ENCODE measurements around the gene IDH3G. TPM values are rescaled to one million over a fixed set of nuclear protein-coding genes. Genes with fewer than 3 reads are reported as not detected.
A peak's percentile ranks its signal among the peaks of the same experiment; 100 is the strongest.
"Not testable (repeated sequence)": the region's sequence is repeated elsewhere in the genome, so short reads cannot be mapped to it uniquely, and the experiment has no call there.

IDH3G gene
- polyA plus RNA-seq, 1 donor from 2014 or later, result 104 TPM

DNA sequence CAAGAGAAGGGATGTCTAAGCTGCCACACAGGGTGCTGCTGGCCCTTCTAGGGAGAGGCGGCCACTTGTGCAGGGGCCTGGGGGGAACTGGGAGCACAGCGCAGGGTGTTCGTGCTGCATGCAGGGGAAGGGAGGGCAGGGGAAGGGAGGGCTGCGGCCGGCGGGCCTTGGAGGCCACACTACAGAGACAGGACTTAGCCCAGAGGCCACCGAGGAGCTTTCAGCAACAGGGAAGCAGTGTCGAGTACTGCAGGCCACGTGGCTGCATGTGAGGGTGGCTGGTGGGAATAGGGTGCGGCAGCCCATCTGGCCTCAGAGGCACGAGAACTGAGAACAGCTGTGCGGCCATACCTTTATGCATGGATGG lies 49.1 kb downstream of the IDH3G start:
- H3K27ac Mint-ChIP-seq, H3K27me3 Mint-ChIP-seq, H3K9me3 Mint-ChIP-seq, H3K36me3 Mint-ChIP-seq: not testable (repeated sequence)
- peak overlapping the region in 3 of 4 donors; percentile 17 to 76 (median 39) for H3K4me3 Mint-ChIP-seq
- H3K4me1 Mint-ChIP-seq, result peaks cover 3 to 19% (median 18%) of the 10 kb centered on the region in 3 donors

DNA sequence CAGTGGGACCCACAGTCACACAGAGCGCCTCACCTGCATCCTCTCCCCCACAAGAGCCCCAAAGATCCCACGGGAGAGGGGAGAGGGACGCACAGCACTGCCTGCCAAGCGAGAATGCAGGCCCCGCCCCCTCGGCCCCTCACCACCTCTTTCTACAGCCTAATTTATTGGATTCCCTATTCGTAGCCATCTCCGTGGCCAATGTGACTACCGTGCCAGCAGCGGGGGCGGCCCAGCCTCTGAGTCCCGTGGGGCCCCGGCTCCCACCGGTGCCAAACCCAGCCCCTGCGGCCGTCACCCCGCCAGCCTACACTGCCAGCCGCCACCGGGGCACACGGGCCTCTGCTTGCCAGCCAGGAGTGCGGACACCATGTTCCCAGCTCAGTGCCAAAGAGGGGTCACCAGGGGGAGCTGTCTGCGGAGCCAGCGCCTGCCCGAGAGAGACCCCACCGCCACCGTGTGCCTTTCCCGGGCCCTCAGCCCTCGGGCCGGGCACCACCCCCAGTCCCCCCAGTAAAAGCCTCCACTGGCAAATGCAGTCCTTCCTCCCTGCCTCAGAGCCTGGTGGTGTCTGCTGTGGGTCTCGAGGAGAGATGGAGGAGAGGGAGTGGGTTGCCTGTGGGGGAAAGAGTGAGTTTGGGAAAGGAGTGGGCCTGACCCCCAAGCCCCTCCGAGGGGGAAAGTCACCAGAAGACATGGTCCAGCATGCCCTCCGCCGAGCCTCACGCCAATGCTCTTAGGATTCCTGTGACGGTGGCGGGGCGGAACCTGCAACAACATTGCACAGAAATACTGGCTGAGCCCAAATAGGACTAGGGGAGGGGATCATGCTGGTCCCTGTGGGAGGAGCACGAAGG lies 49.7 kb downstream of the IDH3G start:
- H3K4me3 Mint-ChIP-seq, result peak overlapping the region in 1 of 4 donors; percentile 17
- peaks cover 4% of the 10 kb centered on the region for H3K27me3 Mint-ChIP-seq
- no peak overlapping the region for H3K27ac Mint-ChIP-seq
- H3K36me3 Mint-ChIP-seq, result no peaks in the 10 kb centered on the region
- H3K4me1 Mint-ChIP-seq, result peaks cover 3 to 15% (median 14%) of the 10 kb centered on the region in 3 donors
- no peaks in the 10 kb centered on the region for H3K9me3 Mint-ChIP-seq

DNA sequence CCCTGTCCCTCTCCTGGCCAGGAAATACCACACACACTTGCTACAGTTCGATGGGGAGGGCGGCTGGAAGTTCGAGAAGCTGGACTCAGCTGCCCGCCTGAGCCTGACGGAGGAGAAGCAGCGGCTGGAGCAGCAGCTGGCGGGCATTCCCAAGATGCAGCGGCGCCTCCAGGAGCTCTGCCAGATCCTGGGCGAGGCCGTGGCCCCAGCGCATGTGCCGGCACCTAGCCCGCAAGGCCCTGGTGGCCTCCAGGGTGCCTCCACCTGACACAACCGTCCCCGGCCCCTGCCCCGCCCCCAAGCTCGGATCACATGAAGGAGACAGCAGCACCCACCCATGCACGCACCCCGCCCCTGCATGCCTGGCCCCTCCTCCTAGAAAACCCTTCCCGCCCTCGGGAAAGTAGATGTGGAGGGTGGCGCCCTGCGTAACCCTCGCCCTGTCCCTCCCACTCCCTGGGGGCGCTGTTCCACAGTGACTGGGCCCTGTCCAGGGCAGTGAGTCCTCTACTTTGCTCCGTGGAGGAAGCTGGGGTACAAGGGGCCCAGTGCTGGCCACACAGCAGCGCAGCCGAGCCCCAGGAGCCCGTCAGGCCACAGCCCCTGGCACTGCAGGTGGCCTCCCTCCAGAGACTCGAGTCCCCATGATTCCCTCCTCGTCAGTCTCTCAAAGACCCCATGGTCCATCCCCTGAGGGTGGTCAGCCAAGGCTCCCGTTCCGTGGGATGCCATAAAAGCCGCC lies 50.5 kb downstream of the IDH3G start:
- not testable (repeated sequence) for H3K27me3 Mint-ChIP-seq, H3K4me3 Mint-ChIP-seq, H3K9me3 Mint-ChIP-seq, H3K27ac Mint-ChIP-seq, H3K36me3 Mint-ChIP-seq
- peaks cover 3 to 15% (median 13%) of the 10 kb centered on the region in 3 donors for H3K4me1 Mint-ChIP-seq

DNA sequence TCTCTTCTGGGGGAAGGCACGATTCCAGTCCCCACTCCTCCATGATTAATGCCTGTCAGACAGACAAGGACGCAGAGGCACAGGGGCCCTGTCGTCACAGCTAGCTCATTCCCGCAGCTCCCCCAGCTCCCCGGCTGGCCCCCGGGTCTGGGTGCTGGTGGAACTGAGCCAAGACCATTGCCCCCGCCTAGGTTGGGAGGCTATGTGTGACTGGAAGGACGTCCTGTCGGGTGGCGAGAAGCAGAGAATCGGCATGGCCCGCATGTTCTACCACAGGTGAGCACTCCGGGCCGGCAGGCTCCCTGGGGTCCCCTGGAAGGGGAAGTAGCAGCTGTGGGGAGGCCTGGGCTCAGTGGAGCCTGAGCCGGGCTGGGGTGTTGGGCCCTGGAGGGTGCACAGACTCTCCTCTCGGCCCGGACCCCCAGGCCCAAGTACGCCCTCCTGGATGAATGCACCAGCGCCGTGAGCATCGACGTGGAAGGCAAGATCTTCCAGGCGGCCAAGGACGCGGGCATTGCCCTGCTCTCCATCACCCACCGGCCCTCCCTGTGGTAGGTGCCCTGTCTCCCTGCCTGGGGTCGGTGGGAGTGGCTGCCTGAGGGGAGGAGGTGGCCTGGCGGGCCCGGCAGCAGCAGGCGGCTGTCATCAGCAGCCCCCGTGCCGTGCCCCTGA lies 51.2 kb downstream of the IDH3G start:
- H3K27ac Mint-ChIP-seq, result peak overlapping the region in 1 of 3 donors; percentile 67
- peak overlapping the region in 1 of 4 donors; percentile 52 for H3K4me3 Mint-ChIP-seq
- H3K36me3 Mint-ChIP-seq, H3K27me3 Mint-ChIP-seq, H3K9me3 Mint-ChIP-seq: not testable (repeated sequence)
- peaks cover 3 to 15% (median 13%) of the 10 kb centered on the region in 3 donors for H3K4me1 Mint-ChIP-seq

DNA sequence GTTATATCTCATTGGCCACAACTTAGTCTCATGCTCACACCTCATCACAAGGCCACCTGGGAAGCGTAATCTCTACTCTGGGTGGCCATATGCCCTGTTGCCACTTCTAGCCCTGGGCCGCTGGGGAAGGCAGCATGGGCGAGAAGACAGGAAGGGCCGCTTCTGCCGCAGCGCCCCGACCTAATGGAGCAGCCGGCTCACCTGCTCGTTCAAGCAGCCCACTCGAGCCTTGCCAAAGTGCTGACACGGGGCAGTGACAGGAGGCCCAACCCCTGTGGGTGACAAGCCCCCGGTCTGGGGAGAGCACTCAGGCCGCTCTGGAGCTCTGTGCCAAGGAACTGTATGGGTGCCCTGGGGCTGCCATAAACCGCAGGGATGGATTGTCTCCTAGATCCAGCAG lies 52.1 kb downstream of the IDH3G start:
- Mint-ChIP-seq H3K4me1 (peaks cover 3 to 15% (median 12%) of the 10 kb centered on the region in 3 donors), H3K4me3 (peak overlapping the region in 2 of 4 donors; percentile 9 to 27), H3K27ac (peak overlapping the region in 1 of 3 donors; percentile 67)
- H3K27me3 Mint-ChIP-seq, H3K9me3 Mint-ChIP-seq, H3K36me3 Mint-ChIP-seq: not testable (repeated sequence)

DNA sequence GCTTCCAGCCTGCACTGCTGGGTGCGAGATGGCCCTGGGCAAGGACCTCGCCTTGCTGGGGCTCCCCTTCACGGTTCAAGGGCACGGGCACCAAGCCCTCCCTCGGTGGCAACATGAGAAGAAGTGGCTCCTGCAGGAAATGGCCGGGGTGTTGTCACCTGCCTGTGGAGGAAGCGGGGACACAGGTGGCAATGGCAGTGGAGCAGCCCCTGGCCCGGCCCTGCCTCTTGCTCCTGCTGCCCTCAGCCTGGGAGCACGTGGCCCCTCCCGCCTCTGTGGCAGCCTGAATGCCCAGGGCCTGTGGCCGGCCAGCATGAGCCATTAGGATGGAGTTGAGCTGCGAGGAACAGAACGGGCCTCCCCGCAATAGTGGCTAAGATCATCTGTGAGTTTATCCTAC lies 52.7 kb downstream of the IDH3G start:
- H3K4me3 Mint-ChIP-seq, result peak overlapping the region in 1 of 4 donors; percentile 12
- no peaks in the 10 kb centered on the region for H3K9me3 Mint-ChIP-seq
- peaks cover 4% of the 10 kb centered on the region for H3K27me3 Mint-ChIP-seq
- H3K4me1 Mint-ChIP-seq, result peaks cover 3 to 15% (median 12%) of the 10 kb centered on the region in 3 donors
- no peaks in the 10 kb centered on the region for H3K36me3 Mint-ChIP-seq
- H3K27ac Mint-ChIP-seq, result no peak overlapping the region

DNA sequence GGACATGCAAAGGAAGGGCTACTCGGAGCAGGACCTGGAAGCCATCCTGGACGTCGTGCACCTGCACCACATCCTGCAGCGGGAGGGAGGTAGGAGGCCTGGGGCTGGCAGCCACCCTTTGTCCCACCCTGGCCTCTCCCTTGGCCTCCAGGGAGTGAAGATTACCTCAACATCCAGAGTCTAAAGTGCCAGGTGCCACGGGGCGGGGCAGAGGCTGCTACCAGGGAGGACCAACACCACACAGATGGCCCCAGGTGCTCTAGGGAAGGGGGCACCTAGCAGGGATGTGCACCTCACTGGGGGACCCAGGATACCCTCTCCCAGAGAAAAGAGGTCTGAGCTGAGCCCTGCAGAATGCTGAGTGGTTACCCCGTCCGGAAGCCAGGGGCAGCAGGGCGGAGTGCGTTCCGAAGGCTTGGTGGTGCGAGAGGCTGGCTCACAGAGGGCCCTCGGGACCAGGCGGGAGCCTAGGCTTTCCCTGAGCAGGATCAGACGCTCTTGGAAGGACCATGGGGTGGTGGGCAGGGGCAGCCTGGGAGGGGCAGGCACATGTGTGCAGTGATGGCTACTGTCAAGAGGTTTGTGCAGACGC lies 53.4 kb downstream of the IDH3G start:
- peaks cover 3% of the 10 kb centered on the region for H3K27me3 Mint-ChIP-seq
- no peaks in the 10 kb centered on the region for H3K9me3 Mint-ChIP-seq
- H3K36me3 Mint-ChIP-seq, result no peaks in the 10 kb centered on the region
- peak overlapping the region in 1 of 4 donors; percentile 72 for H3K4me3 Mint-ChIP-seq
- H3K27ac Mint-ChIP-seq, result peak overlapping the region in 1 of 3 donors; percentile 63
- peaks cover 3 to 15% (median 12%) of the 10 kb centered on the region in 3 donors for H3K4me1 Mint-ChIP-seq

DNA sequence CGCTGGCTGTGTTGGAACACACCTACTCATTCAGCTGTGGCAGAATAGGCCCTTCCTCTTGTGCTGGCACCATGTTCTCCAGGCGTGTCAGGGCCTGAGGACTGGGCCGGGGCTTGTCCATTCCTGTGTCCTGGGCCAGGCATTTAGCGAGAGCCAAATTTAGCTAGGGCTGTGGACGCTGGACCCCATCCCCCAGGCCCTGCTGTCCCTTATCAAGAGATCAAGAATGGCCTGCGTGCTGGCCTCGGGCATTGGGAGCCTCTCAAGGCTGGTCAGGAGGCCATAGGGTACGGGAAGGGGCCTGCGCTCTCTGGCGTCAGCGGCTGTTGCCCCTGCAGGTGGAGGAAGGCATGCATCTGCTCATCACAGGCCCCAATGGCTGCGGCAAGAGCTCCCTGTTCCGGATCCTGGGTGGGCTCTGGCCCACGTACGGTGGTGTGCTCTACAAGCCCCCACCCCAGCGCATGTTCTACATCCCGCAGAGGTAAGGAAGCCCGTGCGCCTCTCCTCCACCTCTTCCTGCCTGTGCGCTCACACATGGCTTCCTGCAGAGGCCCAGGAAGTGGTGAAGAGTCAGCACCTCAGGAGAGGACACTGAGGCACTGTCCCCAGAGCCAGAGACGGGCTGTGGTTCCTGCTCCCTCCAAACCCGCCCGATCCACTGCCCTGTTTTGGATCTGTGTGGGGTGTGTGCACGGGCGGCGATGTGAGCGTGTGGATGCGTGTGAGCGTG lies 54.3 kb downstream of the IDH3G start:
- Mint-ChIP-seq H3K4me3 (peak overlapping the region in 1 of 4 donors; percentile 72), H3K36me3 (no peaks in the 10 kb centered on the region), H3K9me3 (no peaks in the 10 kb centered on the region), H3K27ac (no peak overlapping the region), H3K4me1 (peaks cover 8 to 18% (median 15%) of the 10 kb centered on the region in 3 donors), H3K27me3 (peaks cover 3% of the 10 kb centered on the region)

DNA sequence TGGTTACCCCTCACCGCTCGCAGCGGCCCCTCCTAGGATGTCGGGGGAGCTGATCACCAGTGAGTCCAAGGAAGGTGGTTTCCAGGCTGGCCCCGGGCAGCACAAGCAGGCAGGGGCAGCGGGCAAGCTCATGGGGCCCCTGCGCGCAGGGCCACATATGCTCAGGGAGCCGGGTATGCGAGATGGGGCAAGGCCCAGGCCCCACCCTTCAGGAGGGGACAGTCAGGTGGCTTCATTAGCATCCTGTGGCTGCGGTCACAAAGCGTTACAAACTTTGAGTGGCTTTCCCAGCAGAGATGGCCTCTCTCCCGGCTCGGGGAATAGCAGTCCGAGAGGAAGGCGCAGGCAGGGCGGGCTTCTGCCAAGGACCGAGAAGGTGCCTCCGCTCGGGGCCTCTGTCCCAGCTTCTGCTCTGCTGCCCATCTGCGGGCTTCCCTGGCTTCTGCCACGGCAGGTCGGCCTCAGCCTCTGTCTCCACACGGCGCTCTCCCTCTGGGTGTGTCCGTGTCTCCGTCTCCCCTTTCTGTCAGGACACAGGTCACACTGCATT lies 56.0 kb downstream of the IDH3G start:
- Mint-ChIP-seq H3K4me1 (peaks cover 10 to 17% (median 11%) of the 10 kb centered on the region in 3 donors), H3K4me3 (no peak overlapping the region), H3K27ac (no peak overlapping the region), H3K9me3 (no peaks in the 10 kb centered on the region), H3K27me3 (no peaks in the 10 kb centered on the region), H3K36me3 (no peaks in the 10 kb centered on the region)

DNA sequence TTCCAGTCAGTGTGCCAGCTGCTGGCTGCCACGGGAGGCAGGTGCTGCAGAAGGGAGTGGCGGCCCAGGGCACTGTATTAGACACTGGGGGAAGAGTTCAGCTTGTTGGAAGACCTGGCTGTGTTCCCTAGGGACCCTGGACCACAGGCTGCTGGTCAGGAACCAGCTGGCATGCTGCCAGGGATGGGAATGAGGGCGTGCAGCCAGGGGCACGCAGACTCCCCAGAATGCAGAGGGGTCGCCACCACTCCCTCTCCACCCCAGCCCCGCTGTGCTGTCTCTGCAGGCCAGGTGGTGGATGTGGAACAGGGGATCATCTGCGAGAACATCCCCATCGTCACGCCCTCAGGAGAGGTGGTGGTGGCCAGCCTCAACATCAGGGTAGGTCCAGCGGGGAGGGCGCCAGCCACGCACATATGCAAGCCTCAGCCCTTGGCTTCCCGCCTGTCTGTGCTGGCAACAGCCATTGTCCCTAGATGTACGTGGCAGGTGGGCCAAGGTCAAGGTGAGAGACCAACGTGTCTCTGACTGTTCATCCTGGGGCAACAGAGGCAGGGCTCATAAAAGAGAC lies 57.2 kb downstream of the IDH3G start:
- Mint-ChIP-seq H3K36me3 (no peaks in the 10 kb centered on the region), H3K9me3 (peaks cover 0 to under 1% (median 0%) of the 10 kb centered on the region in 3 donors), H3K4me3 (no peak overlapping the region), H3K27ac (no peak overlapping the region), H3K4me1 (peaks cover 10 to 12% (median 11%) of the 10 kb centered on the region in 3 donors), H3K27me3 (no peaks in the 10 kb centered on the region)

DNA sequence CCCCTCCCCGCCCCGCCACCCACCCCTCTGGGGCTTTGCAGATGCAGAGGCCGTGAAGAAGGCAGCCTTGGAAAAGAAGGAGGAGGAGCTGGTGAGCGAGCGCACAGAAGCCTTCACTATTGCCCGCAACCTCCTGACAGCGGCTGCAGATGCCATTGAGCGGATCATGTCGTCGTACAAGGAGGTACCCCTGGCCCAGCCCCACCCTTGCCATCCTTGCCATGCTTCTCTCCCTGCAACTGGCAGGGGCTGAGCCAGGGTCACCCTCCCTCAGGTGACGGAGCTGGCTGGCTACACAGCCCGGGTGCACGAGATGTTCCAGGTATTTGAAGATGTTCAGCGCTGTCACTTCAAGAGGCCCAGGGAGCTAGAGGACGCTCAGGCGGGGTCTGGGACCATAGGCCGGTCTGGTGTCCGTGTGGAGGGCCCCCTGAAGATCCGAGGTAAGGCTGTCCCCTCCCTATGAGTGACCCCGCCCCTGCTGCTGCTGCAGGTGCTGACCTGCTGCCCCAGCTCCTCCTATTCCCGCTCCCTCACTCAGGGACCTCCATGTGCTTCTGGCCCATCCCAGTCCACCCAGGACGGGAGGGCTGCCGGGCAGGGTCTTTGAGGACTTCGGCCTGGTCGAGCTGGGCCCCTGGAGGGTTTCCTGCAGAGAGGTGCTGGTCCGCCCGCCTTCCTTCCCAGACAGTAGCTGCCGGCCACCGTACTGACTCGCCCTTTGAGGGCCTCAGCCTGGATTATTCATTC lies 57.9 kb downstream of the IDH3G start:
- peak overlapping the region in 1 of 3 donors; percentile 62 for H3K27ac Mint-ChIP-seq

More for the DNA sequence above, 57.9 kb downstream of the IDH3G start:
- peaks cover 0 to 8% (median 3%) of the 10 kb centered on the region in 3 donors for H3K9me3 Mint-ChIP-seq
- H3K36me3 Mint-ChIP-seq, result no peaks in the 10 kb centered on the region
- H3K27me3 Mint-ChIP-seq, result no peaks in the 10 kb centered on the region
- peaks cover 11 to 18% (median 13%) of the 10 kb centered on the region in 3 donors for H3K4me1 Mint-ChIP-seq
- peak overlapping the region in 1 of 4 donors; percentile 46 for H3K4me3 Mint-ChIP-seq

All from IgD-negative memory B cell (primary cell).